ENCODE measurements around the gene CDHR2. TPM values are rescaled to one million over a fixed set of nuclear protein-coding genes. Genes with fewer than 3 reads are reported as not detected.

The CDHR2 gene
- total RNA-seq, 1 experiment from 2014 or later, result 0.10 TPM

DNA sequence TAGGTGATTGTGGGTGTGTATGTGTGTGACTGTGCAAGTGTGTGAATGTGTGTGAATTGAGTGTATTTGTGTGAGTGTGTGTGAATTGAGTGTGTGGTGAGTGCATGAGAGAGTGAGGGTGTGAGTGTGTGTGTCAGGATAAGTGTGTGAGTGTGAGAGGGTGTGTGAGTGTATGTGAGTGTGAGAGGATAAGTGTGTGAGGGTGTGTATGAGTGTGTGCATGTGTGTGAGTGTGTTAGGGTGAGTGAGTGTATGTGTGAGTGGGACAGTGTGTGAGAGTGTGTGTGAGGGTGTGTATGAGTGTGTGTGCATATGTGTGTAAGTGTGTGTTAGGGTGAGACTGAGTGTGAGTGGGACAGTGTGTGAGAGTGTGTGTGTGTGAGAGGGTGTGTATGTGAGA is 39.2 kb downstream of the CDHR2 start:
- no peak for ATAC-seq
- CTCF ChIA-PET, result no interaction called here

DNA sequence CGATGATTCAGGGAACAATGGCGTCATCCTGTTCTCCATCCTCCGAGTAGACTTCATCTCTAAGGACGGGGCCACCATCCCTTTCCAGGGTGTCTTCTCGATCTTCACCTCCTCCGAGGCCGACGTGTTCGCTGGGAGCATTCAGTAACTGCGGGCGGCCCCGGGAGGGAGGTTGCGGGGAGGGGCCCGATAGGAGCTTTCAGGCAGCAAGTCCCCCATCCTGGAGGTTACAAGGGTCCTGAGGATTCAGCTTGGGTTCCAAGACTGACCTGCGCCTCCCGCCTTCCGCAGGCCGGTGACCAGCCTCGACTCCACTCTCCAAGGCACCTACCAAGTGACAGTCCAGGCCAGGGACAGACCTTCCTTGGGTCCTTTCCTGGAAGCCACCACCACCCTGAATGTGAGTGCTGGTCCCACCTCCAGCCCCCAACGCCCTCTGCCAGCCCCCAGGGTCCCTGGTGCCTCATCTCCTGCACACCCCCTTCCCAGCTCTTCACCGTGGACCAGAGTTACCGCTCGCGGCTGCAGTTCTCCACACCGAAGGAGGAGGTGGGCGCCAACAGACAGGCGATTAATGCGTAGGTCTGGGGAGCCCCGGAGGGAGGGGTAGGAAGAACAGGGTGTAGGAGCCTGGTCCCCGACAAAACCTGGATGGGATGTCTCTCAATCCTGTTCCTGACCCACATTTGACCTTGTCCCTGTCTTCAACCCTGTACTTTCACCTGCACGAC is 40.1 kb downstream of the CDHR2 start:
- H3K4me2 ChIP-seq (ENCODE audit: low read length), result no peak overlapping the region
- no peaks in the 10 kb centered on the region for H3K4me1 ChIP-seq (ENCODE audit: control insufficient read depth in 1 of 2, insufficient read depth in 2 of 2, low read length in 2 of 2)
- intact Hi-C loops (cut with micrococcal nuclease), result no loop called here
- H2AFZ ChIP-seq (ENCODE audit: low read depth, low read length, poor library complexity, severe bottlenecking), result no peak overlapping the region
- peaks cover 5 to 17% of the 10 kb centered on the region in 2 experiments; a peak in 2 of 4 replicates for H3K9me3 ChIP-seq (ENCODE audit: control insufficient read depth in 1 of 2, insufficient read depth in 1 of 2, low read depth in 1 of 2, low read length in 2 of 2)
- POLR2A ChIA-PET, result no interaction called here
- no peak for DNase-seq (ENCODE audit: low read depth, low spot score)
- H3K4me3 ChIP-seq (replicated peaks in 1 of 2; ENCODE audit: low read depth in 1 of 2, low read length in 2 of 2), result no peak overlapping the region
- CTCF ChIA-PET, result no interaction called here
- no peak for ATAC-seq
- no peaks in the 10 kb centered on the region for H3K79me2 ChIP-seq (ENCODE audit: insufficient read depth, low read length)
- no peaks in the 10 kb centered on the region for H4K20me1 ChIP-seq (ENCODE audit: insufficient read depth)
- H3K27me3 ChIP-seq (ENCODE audit: insufficient read depth, low read length), result no peaks in the 10 kb centered on the region
- RAD21 ChIA-PET (ENCODE audit: low non-redundant PET in 1 of 2, low total read pairs in 2 of 2, uncharacterized antibody in 2 of 2, unreplicated experiment in 2 of 2), result no interaction called here
- H3K9me2 ChIP-seq (ENCODE audit: insufficient read depth), result no peaks in the 10 kb centered on the region
- no peak overlapping the region for H3K9ac ChIP-seq (ENCODE audit: low read length)
- BruUV-seq (replicated peaks), result no TSS peak
- H3K27ac ChIP-seq (ENCODE audit: low read depth, low read length), result no peak overlapping the region
- H3K36me3 ChIP-seq (ENCODE audit: control insufficient read depth in 1 of 2, insufficient read depth in 2 of 2, low read length in 2 of 2), result peaks cover 0 to 4% of the 10 kb centered on the region in 2 experiments; a peak in 1 of 4 replicates
- TF ChIP-seq, protein P1, sequence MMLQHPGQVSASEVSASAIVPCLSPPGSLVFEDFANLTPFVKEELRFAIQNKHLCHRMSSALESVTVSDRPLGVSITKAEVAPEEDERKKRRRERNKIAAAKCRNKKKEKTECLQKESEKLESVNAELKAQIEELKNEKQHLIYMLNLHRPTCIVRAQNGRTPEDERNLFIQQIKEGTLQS (IDR thresholded peaks at IDR 0.05), result no peak
- TF ChIP-seq, protein P2, sequence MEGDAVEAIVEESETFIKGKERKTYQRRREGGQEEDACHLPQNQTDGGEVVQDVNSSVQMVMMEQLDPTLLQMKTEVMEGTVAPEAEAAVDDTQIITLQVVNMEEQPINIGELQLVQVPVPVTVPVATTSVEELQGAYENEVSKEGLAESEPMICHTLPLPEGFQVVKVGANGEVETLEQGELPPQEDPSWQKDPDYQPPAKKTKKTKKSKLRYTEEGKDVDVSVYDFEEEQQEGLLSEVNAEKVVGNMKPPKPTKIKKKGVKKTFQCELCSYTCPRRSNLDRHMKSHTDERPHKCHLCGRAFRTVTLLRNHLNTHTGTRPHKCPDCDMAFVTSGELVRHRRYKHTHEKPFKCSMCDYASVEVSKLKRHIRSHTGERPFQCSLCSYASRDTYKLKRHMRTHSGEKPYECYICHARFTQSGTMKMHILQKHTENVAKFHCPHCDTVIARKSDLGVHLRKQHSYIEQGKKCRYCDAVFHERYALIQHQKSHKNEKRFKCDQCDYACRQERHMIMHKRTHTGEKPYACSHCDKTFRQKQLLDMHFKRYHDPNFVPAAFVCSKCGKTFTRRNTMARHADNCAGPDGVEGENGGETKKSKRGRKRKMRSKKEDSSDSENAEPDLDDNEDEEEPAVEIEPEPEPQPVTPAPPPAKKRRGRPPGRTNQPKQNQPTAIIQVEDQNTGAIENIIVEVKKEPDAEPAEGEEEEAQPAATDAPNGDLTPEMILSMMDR (IDR thresholded peaks at IDR 0.05 in 2 of 3, conservative IDR thresholded peaks at IDR 0.05 in 1 of 3; ENCODE audit: borderline replicate concordance in 1 of 3, insufficient read depth in 1 of 3, low read depth in 2 of 3, low read length in 2 of 3), result no peak
- TF ChIP-seq, protein P3, sequence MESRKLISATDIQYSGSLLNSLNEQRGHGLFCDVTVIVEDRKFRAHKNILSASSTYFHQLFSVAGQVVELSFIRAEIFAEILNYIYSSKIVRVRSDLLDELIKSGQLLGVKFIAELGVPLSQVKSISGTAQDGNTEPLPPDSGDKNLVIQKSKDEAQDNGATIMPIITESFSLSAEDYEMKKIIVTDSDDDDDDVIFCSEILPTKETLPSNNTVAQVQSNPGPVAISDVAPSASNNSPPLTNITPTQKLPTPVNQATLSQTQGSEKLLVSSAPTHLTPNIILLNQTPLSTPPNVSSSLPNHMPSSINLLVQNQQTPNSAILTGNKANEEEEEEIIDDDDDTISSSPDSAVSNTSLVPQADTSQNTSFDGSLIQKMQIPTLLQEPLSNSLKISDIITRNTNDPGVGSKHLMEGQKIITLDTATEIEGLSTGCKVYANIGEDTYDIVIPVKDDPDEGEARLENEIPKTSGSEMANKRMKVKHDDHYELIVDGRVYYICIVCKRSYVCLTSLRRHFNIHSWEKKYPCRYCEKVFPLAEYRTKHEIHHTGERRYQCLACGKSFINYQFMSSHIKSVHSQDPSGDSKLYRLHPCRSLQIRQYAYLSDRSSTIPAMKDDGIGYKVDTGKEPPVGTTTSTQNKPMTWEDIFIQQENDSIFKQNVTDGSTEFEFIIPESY (IDR thresholded peaks at IDR 0.05; ENCODE audit: extremely low read depth, insufficient replicate concordance, low read length), result no peak
- TF ChIP-seq SP1 (IDR thresholded peaks at IDR 0.05; ENCODE audit: low read depth) (no peak), JUND (IDR thresholded peaks at IDR 0.05) (no peak), TCF7L2 (IDR thresholded peaks at IDR 0.05; ENCODE audit: borderline replicate concordance, extremely low read depth, insufficient read depth, insufficient read length) (no peak)

More for the DNA sequence above, 39.2 kb downstream of the CDHR2 start:
- Histone ChIP-seq H3K36me3 (ENCODE audit: control insufficient read depth in 1 of 2, insufficient read depth in 2 of 2, low read length in 2 of 2) (peaks cover 0 to 4% of the 10 kb centered on the region in 2 experiments; a peak in 1 of 4 replicates), H3K4me3 (replicated peaks in 1 of 2; ENCODE audit: low read depth in 1 of 2, low read length in 2 of 2) (no peak overlapping the region), H3K79me2 (ENCODE audit: insufficient read depth, low read length) (no peaks in the 10 kb centered on the region), H3K4me1 (ENCODE audit: control insufficient read depth in 1 of 2, insufficient read depth in 2 of 2, low read length in 2 of 2) (no peaks in the 10 kb centered on the region), H3K27ac (ENCODE audit: low read depth, low read length) (no peak overlapping the region), H3K9me3 (ENCODE audit: control insufficient read depth in 1 of 2, insufficient read depth in 1 of 2, low read depth in 1 of 2, low read length in 2 of 2) (peaks cover 5 to 17% of the 10 kb centered on the region in 2 experiments; a peak in 2 of 4 replicates), H3K27me3 (ENCODE audit: insufficient read depth, low read length) (no peaks in the 10 kb centered on the region), H4K20me1 (ENCODE audit: insufficient read depth) (no peaks in the 10 kb centered on the region), H3K9me2 (ENCODE audit: insufficient read depth) (no peaks in the 10 kb centered on the region), H2AFZ (ENCODE audit: low read depth, low read length, poor library complexity, severe bottlenecking) (no peak overlapping the region), H3K4me2 (ENCODE audit: low read length) (no peak overlapping the region), H3K9ac (ENCODE audit: low read length) (no peak overlapping the region)
- TF ChIP-seq, protein P4, sequence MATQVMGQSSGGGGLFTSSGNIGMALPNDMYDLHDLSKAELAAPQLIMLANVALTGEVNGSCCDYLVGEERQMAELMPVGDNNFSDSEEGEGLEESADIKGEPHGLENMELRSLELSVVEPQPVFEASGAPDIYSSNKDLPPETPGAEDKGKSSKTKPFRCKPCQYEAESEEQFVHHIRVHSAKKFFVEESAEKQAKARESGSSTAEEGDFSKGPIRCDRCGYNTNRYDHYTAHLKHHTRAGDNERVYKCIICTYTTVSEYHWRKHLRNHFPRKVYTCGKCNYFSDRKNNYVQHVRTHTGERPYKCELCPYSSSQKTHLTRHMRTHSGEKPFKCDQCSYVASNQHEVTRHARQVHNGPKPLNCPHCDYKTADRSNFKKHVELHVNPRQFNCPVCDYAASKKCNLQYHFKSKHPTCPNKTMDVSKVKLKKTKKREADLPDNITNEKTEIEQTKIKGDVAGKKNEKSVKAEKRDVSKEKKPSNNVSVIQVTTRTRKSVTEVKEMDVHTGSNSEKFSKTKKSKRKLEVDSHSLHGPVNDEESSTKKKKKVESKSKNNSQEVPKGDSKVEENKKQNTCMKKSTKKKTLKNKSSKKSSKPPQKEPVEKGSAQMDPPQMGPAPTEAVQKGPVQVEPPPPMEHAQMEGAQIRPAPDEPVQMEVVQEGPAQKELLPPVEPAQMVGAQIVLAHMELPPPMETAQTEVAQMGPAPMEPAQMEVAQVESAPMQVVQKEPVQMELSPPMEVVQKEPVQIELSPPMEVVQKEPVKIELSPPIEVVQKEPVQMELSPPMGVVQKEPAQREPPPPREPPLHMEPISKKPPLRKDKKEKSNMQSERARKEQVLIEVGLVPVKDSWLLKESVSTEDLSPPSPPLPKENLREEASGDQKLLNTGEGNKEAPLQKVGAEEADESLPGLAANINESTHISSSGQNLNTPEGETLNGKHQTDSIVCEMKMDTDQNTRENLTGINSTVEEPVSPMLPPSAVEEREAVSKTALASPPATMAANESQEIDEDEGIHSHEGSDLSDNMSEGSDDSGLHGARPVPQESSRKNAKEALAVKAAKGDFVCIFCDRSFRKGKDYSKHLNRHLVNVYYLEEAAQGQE (IDR thresholded peaks at IDR 0.05; ENCODE audit: low read depth), result no peak
- BruUV-seq (replicated peaks), result no TSS peak
- DNase-seq (ENCODE audit: low read depth, low spot score), result no peak
- RAD21 ChIA-PET (ENCODE audit: low non-redundant PET in 1 of 2, low total read pairs in 2 of 2, uncharacterized antibody in 2 of 2, unreplicated experiment in 2 of 2), result no interaction called here
- intact Hi-C loops (cut with micrococcal nuclease), result no loop called here
- POLR2A ChIA-PET, result no interaction called here

Measured in HCT116 (cell line).